GM12873 (cell line): ENCODE data around the gene STX4.

ENCODE experiments used
- TF ChIP-seq, protein P1 (sequence below): IDR thresholded peaks from 2 replicates; pipeline ENCODE4 v1.5.1; 2012; ENCODE audit warnings: low read depth, mild to moderate bottlenecking, moderate library complexity, low read length, control low read depth; ENCODE audit not compliant: insufficient read depth; ENCODE audit errors: missing control alignments

Gene STX4

DNA sequence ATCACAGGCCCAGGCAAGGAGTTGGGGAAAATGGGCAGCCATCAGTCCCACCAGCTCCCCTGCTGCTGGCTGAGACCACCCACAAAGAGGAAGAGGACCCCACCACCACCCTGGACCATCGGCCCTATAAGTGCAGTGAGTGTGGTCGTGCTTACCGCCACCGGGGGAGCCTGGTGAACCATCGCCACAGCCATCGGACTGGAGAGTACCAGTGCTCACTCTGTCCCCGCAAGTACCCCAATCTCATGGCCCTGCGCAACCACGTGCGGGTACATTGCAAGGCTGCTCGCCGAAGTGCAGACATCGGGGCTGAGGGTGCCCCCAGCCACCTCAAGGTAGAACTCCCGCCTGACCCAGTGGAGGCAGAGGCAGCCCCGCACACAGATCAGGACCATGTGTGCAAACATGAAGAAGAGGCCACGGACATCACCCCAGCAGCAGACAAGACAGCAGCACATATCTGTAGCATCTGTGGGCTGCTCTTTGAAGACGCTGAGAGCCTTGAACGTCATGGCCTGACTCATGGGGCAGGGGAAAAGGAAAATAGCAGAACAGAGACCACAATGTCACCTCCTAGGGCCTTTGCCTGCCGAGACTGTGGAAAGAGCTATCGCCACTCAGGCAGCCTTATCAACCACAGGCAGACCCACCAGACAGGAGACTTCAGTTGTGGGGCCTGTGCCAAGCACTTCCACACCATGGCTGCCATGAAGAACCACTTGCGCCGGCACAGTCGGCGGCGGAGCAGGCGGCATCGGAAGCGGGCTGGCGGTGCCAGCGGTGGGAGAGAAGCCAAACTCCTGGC is 44.4 kb downstream of the STX4 start:
- TF ChIP-seq, protein P1, sequence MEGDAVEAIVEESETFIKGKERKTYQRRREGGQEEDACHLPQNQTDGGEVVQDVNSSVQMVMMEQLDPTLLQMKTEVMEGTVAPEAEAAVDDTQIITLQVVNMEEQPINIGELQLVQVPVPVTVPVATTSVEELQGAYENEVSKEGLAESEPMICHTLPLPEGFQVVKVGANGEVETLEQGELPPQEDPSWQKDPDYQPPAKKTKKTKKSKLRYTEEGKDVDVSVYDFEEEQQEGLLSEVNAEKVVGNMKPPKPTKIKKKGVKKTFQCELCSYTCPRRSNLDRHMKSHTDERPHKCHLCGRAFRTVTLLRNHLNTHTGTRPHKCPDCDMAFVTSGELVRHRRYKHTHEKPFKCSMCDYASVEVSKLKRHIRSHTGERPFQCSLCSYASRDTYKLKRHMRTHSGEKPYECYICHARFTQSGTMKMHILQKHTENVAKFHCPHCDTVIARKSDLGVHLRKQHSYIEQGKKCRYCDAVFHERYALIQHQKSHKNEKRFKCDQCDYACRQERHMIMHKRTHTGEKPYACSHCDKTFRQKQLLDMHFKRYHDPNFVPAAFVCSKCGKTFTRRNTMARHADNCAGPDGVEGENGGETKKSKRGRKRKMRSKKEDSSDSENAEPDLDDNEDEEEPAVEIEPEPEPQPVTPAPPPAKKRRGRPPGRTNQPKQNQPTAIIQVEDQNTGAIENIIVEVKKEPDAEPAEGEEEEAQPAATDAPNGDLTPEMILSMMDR = peak; percentile 23

DNA sequence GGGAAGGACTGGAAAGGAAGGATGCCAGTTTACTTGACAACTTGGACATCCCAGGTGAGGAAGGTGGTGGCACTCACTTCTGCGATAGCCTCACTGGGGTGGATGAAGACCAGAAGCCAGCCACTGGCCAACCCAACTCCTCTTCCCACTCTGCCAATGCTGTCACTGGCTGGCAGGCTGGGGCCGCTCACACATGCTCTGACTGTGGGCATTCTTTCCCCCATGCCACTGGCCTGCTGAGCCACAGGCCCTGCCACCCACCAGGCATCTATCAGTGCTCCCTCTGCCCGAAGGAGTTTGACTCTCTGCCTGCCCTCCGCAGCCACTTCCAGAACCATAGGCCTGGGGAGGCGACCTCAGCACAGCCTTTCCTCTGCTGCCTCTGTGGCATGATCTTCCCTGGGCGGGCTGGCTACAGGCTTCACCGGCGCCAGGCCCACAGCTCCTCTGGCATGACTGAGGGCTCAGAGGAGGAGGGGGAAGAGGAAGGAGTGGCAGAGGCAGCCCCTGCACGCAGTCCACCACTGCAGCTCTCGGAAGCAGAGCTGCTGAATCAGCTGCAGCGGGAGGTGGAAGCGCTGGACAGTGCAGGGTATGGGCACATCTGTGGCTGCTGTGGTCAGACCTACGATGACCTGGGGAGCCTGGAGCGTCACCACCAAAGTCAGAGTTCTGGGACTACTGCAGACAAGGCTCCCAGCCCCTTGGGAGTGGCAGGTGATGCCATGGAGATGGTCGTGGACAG is 45.4 kb downstream of the STX4 start:
- TF ChIP-seq, protein P1 = no peak

DNA sequence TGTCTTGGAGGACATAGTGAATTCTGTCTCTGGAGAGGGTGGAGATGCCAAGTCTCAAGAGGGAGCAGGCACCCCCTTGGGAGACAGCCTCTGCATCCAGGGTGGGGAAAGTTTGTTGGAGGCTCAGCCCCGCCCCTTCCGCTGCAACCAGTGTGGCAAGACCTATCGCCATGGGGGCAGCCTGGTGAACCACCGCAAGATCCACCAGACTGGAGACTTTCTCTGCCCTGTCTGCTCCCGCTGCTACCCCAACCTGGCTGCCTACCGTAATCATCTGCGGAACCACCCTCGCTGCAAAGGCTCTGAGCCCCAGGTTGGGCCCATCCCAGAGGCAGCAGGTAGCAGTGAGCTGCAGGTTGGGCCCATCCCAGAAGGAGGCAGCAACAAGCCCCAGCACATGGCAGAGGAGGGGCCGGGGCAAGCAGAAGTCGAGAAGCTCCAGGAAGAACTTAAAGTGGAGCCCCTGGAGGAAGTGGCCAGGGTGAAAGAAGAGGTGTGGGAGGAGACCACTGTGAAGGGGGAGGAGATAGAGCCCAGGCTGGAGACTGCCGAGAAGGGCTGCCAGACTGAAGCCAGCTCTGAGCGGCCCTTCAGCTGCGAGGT is 46.1 kb downstream of the STX4 start:
- TF ChIP-seq, protein P1 = no peak

DNA sequence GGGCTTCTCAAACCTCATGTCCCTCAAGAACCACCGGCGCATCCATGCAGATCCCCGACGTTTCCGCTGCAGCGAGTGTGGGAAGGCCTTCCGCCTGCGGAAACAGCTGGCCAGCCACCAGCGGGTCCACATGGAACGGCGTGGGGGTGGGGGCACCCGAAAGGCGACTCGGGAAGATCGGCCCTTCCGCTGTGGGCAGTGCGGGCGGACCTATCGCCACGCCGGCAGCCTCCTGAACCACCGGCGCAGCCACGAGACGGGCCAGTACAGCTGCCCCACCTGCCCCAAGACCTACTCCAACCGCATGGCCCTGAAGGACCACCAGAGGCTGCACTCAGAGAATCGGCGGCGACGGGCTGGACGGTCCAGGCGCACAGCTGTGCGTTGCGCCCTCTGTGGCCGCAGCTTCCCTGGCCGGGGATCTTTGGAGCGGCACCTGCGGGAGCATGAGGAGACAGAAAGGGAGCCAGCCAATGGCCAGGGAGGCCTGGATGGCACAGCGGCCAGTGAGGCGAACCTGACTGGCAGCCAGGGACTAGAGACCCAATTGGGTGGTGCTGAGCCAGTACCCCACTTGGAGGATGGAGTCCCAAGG is 46.8 kb downstream of the STX4 start:
- TF ChIP-seq, protein P1 = no peak

DNA sequence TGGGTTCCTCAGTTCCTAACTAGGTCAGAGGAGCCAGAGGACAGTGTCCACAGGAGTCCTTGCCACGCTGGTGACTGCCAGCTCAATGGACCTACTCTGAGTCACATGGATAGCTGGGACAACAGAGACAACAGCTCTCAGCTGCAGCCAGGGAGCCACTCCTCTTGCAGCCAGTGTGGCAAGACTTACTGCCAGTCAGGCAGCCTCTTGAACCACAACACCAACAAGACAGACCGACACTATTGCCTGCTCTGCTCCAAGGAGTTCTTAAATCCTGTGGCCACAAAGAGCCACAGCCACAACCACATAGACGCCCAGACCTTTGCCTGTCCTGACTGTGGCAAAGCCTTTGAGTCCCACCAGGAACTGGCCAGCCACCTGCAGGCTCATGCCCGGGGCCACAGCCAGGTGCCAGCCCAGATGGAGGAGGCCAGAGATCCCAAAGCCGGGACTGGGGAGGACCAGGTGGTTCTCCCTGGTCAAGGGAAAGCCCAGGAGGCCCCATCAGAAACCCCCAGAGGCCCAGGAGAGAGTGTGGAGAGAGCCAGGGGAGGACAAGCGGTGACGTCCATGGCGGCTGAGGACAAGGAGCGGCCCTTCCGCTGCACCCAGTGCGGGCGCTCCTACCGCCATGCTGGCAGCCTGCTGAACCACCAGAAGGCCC is 47.5 kb downstream of the STX4 start:
- TF ChIP-seq, protein P1 = no peak

DNA sequence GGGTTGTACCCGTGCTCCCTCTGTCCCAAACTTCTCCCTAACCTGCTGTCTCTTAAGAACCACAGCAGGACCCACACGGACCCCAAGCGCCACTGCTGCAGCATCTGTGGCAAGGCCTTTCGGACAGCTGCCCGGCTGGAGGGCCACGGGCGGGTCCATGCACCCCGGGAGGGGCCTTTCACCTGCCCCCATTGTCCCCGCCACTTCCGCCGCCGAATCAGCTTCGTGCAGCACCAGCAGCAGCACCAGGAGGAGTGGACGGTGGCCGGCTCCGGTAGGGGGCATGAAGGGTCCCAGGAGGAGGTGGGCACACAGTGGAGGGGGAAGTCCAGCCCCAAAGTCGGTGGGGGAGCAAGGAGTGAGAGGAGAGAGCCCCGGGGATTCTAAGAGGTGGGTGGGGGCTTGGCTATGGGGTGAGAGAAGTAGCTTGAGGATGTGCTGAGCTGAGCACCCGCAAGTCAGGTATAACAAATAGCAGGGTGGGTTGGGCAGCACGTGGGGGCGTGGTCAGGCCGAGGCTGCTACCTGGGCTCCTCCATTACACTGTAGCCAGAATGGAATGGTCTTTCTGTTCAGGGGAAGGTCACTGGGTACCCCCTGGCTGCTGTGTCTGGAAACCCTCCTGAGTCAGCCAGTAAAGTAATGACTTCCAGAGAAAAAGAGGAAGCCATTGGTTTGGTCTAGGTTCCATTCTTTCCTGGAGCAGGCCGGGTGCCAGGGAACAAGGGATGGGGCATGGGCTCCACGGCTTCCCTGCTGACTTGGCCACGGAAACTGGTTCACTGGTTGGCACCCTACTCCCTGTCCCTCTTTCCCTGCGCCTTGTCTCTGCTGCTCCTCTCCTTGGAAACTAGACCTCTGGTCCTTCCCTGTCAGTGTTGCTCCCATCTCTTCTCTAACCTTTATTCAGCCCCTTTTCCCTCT is 48.3 kb downstream of the STX4 start:
- TF ChIP-seq, protein P1 = no peak
